ENCODE results near the gene MIAT. TPM values are rescaled to one million over a fixed set of nuclear protein-coding genes. Genes with fewer than 3 reads are reported as not detected.

The MIAT gene
- total RNA-seq, 1 experiment from 2014 or later: 0.41 TPM

GRCh38 chr22:26616650-26617049, 40.7 kb upstream of the MIAT start:
- no peaks in the 10 kb centered on the region for H3K4me1 ChIP-seq
- ChIA-PET POLR2A (no interaction called here), CTCF (no interaction called here)
- H3K36me3 Mint-ChIP-seq (ENCODE audit: insufficient read depth, unreplicated experiment): peaks cover 4% of the 10 kb centered on the region
- BruUV-seq (replicated peaks): no TSS peak
- peaks cover 4% of the 10 kb centered on the region for H3K27me3 Mint-ChIP-seq (ENCODE audit: insufficient read depth, unreplicated experiment)
- H3K4me3 ChIP-seq (ENCODE audit: low read depth, low read length): no peak overlapping the region
- no peaks in the 10 kb centered on the region for H3K36me3 ChIP-seq (ENCODE audit: control insufficient read depth, insufficient read depth, low read length)
- H3K9me3 ChIP-seq: no peaks in the 10 kb centered on the region
- no peaks in the 10 kb centered on the region for H3K4me1 Mint-ChIP-seq (ENCODE audit: low read depth, unreplicated experiment)
- H3K9me3 Mint-ChIP-seq (ENCODE audit: unreplicated experiment): no peaks in the 10 kb centered on the region
- DNase-seq: no peak
- H3K4me3 Mint-ChIP-seq (ENCODE audit: unreplicated experiment): no peak overlapping the region
- no peak overlapping the region for H3K27ac Mint-ChIP-seq (ENCODE audit: unreplicated experiment)
- intact Hi-C loops (cut with micrococcal nuclease; ENCODE audit: unreplicated experiment): no loop called here
- TF ChIP-seq CTCF (IDR thresholded peaks at IDR 0.05; ENCODE audit: insufficient read depth in 1 of 2, low read depth in 1 of 2, low read length in 1 of 2, severe bottlenecking in 1 of 2, unreplicated experiment in 1 of 2): no peak
- H3K27me3 ChIP-seq (replicated peaks; ENCODE audit: control insufficient read depth, insufficient read depth, low read length): no peaks in the 10 kb centered on the region

GRCh38 chr22:26617271-26618199, 39.9 kb upstream of the MIAT start, which contains the start of gene CRYBB1:
TSS of gene CRYBB1 (minus strand) at chr22:26618027. CDS start at chr22:26616319, 1,708 bp downstream.
- CTCF ChIA-PET: no interaction called here
- intact Hi-C loops (cut with micrococcal nuclease; ENCODE audit: unreplicated experiment): no loop called here
- Histone ChIP-seq H3K9me3 (no peaks in the 10 kb centered on the region), H3K4me1 (no peaks in the 10 kb centered on the region), H3K27me3 (replicated peaks; ENCODE audit: control insufficient read depth, insufficient read depth, low read length) (no peaks in the 10 kb centered on the region), H3K36me3 (ENCODE audit: control insufficient read depth, insufficient read depth, low read length) (no peaks in the 10 kb centered on the region), H3K4me3 (ENCODE audit: low read depth, low read length) (no peak within 1 kb of the TSS)
- POLR2A ChIA-PET: no interaction called here
- H3K27ac Mint-ChIP-seq (ENCODE audit: unreplicated experiment): no peak within 1 kb of the TSS
- no peaks in the 10 kb centered on the region for H3K9me3 Mint-ChIP-seq (ENCODE audit: unreplicated experiment)
- DNase-seq: no peak
- H3K4me3 Mint-ChIP-seq (ENCODE audit: unreplicated experiment): no peak within 1 kb of the TSS
- no peak for TF ChIP-seq CTCF (IDR thresholded peaks at IDR 0.05; ENCODE audit: insufficient read depth in 1 of 2, low read depth in 1 of 2, low read length in 1 of 2, severe bottlenecking in 1 of 2, unreplicated experiment in 1 of 2)
- BruUV-seq (replicated peaks): no TSS peak
- H3K4me1 Mint-ChIP-seq (ENCODE audit: low read depth, unreplicated experiment): no peaks in the 10 kb centered on the region
- H3K27me3 Mint-ChIP-seq (ENCODE audit: insufficient read depth, unreplicated experiment): peaks cover 9% of the 10 kb centered on the region
- H3K36me3 Mint-ChIP-seq (ENCODE audit: insufficient read depth, unreplicated experiment): peaks cover 4% of the 10 kb centered on the region

DNA sequence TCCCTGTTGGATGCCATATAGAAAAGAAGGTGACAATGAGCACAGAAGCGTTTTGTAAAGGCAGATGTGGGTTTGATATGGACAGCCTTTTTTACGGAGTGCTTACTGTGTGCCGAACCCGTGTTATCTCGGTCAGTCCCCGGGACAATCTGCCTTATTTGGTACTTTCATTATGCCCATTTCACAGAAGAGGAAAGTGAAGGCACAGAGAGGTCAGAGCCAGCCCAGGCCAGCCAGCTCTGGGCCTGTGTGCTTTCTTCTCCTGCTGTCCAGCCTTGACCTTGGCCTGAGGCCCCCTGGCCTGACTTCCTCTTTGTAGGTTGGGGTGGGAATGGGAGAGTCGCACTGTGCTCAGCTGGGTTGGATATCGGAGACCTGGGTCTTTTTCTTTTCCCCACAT, 38.9 kb upstream of the MIAT start:
- H3K4me1 Mint-ChIP-seq (ENCODE audit: low read depth, unreplicated experiment): no peaks in the 10 kb centered on the region
- peaks cover 9% of the 10 kb centered on the region for H3K27me3 Mint-ChIP-seq (ENCODE audit: insufficient read depth, unreplicated experiment)
- DNase-seq: no peak
- Histone ChIP-seq H3K9me3 (no peaks in the 10 kb centered on the region), H3K36me3 (ENCODE audit: control insufficient read depth, insufficient read depth, low read length) (no peaks in the 10 kb centered on the region), H3K27me3 (replicated peaks; ENCODE audit: control insufficient read depth, insufficient read depth, low read length) (no peaks in the 10 kb centered on the region), H3K4me3 (ENCODE audit: low read depth, low read length) (no peak overlapping the region), H3K4me1 (no peaks in the 10 kb centered on the region)
- BruUV-seq (replicated peaks): no TSS peak
- ChIA-PET POLR2A (no interaction called here), CTCF (no interaction called here)
- no peak overlapping the region for H3K4me3 Mint-ChIP-seq (ENCODE audit: unreplicated experiment)
- no peak for TF ChIP-seq CTCF (IDR thresholded peaks at IDR 0.05; ENCODE audit: insufficient read depth in 1 of 2, low read depth in 1 of 2, low read length in 1 of 2, severe bottlenecking in 1 of 2, unreplicated experiment in 1 of 2)
- H3K9me3 Mint-ChIP-seq (ENCODE audit: unreplicated experiment): no peaks in the 10 kb centered on the region
- H3K36me3 Mint-ChIP-seq (ENCODE audit: insufficient read depth, unreplicated experiment): no peaks in the 10 kb centered on the region
- no peak overlapping the region for H3K27ac Mint-ChIP-seq (ENCODE audit: unreplicated experiment)
- intact Hi-C loops (cut with micrococcal nuclease; ENCODE audit: unreplicated experiment): no loop called here
